GM19351 (cell line): ENCODE data around the gene DPH3.

Experiments
- ATAC-seq: cut with Tn5 transposase; IDR thresholded peaks from one replicate; pipeline ENCODE4 v1.9.1; 2021; ENCODE audit warnings: mild to moderate bottlenecking, moderate library complexity; ENCODE audit not compliant: unreplicated experiment

Gene DPH3

GRCh38 chr3:16257309-16257708 lies 7.4 kb downstream of the DPH3 start:
- no peak for ATAC-seq

- no peak for ATAC-seq
Measured at GRCh38 chr3:16255726-16256125, 9.0 kb downstream of the DPH3 start.

- ATAC-seq = no peak
Measured at GRCh38 chr3:16255326-16255725, 9.4 kb downstream of the DPH3 start.

GRCh38 chr3:16254916-16255315 lies 9.8 kb downstream of the DPH3 start:
- no peak for ATAC-seq

GRCh38 chr3:16253601-16254000 lies 11.1 kb downstream of the DPH3 start:
- no peak for ATAC-seq

- no peak for ATAC-seq
Measured at GRCh38 chr3:16252988-16253387, 11.8 kb downstream of the DPH3 start.

- ATAC-seq = no peak
Measured at GRCh38 chr3:16252243-16252978, 12.3 kb downstream of the DPH3 start.

GRCh38 chr3:16251316-16252085 lies 13.2 kb downstream of the DPH3 start:
- ATAC-seq = no peak

GRCh38 chr3:16249886-16250285 lies 14.9 kb downstream of the DPH3 start:
- ATAC-seq = no peak

GRCh38 chr3:16249336-16249735 lies 15.4 kb downstream of the DPH3 start:
- no peak for ATAC-seq

- no peak for ATAC-seq
Measured at GRCh38 chr3:16248556-16248955, 16.2 kb downstream of the DPH3 start.

GRCh38 chr3:16247282-16248061 lies 17.3 kb downstream of the DPH3 start:
- peak; percentile 88 for ATAC-seq

- no peak for ATAC-seq
Measured at GRCh38 chr3:16245609-16246008, 19.1 kb downstream of the DPH3 start.

- ATAC-seq = no peak
Measured at GRCh38 chr3:16243706-16244490, 20.8 kb downstream of the DPH3 start.

GRCh38 chr3:16242177-16242576 lies 22.6 kb downstream of the DPH3 start:
- no peak for ATAC-seq

- ATAC-seq = no peak
Measured at GRCh38 chr3:16241225-16241624, 23.5 kb downstream of the DPH3 start.

GRCh38 chr3:16240229-16241023 lies 24.3 kb downstream of the DPH3 start:
- no peak for ATAC-seq

- no peak for ATAC-seq
Measured at GRCh38 chr3:16239780-16240179, 25.0 kb downstream of the DPH3 start.

- ATAC-seq = no peak
Measured at GRCh38 chr3:16239086-16239770, 25.5 kb downstream of the DPH3 start.
